Testis (tissue), 3 donors: Measurements from ENCODE around the gene DGKH. TPM values are rescaled to one million over a fixed set of nuclear protein-coding genes. Genes with fewer than 3 reads are reported as not detected.

Experiments used
- DNase-seq: peaks from one replicate; pipeline ENCODE4 v3.0.0-alpha.2; 2019
- H3K27ac ChIP-seq, 2 donors: fragments of 200-600 bp; sonication (generic); one replicate each; pipeline ENCODE4 v1.5.1; 2019
- H3K27me3 ChIP-seq: fragments of 200-600 bp; sonication (generic); one replicate; pipeline ENCODE4 v1.5.1; 2019
- H3K36me3 ChIP-seq: fragments of 200-600 bp; sonication (generic); one replicate; pipeline ENCODE4 v1.5.1; 2017; ENCODE audit warnings: low read depth; ENCODE audit errors: missing control alignments
- H3K4me1 ChIP-seq: fragments of 200-600 bp; sonication (generic); one replicate; pipeline ENCODE4 v1.5.1; 2019
- H3K4me3 ChIP-seq, 2 donors: fragments of 200-600 bp; sonication (generic); one replicate each; pipeline ENCODE4 v1.5.1; 2017 to 2019
- H3K9me3 ChIP-seq: fragments of 200-600 bp; sonication (generic); one replicate; pipeline ENCODE4 v1.5.1; 2017
- CTCF ChIP-seq, 3 experiments: fragments of 450-650 bp in 2 of 3; fragments of 200-600 bp in 1 of 3; sonication (generic) in 1 of 3; IDR thresholded peaks; one replicate each; pipeline ENCODE4 v1.5.1; 2016 to 2019; ENCODE audit warnings: antibody characterized with exemption in 3 of 3, mild to moderate bottlenecking in 2 of 3, moderate library complexity in 1 of 3
- POLR2A ChIP-seq: fragments of 450-650 bp; IDR thresholded peaks from one replicate; pipeline ENCODE4 v1.6.1; 2017; ENCODE audit warnings: antibody characterized with exemption, mild to moderate bottlenecking, moderate library complexity
- WGBS, 2 donors: methylation state at CpG; one replicate each; pipeline ENCODE4 v1.1.5; 2018; 5-methylcytosine and 5-hydroxymethylcytosine counted together
- intact Hi-C: fragments of 100-400 bp; cut with DNase I; formaldehyde crosslinking; loops from one replicate; pipeline ENCODE4 v1.15.1; 2023; ENCODE audit warnings: low total_unique reads
- polyA plus RNA-seq: library from polyadenylated mRNA; stranded (reverse); fragments of 350-450 nt; fragmentation: Illumina TruSeq; extraction: RNeasy Lipid Tissue Mini Kit (QIAGEN cat#74804); gene quantifications from one replicate; pipeline ENCODE4 v1.2.3, GENCODE V29; 2014; ENCODE audit warnings: low read depth, low replicate concordance; ENCODE audit not compliant: insufficient read depth
- total RNA-seq, 2 donors: library from RNA; depleted of rRNA; stranded (reverse); fragments of >200 nt; gene quantifications; one replicate each; pipeline ENCODE4 v1.2.3, GENCODE V29; 2016

Gene DGKH
- total and polyA plus RNA-seq, 3 donors from 2014 or later: 6.3 to 11.5 (median 9.8) TPM

- WGBS, 2 donors: 87 to 88% methylated on average over 1 of the region's 1 CpG
- Histone ChIP-seq H3K36me3 (no peaks in the 10 kb centered on the region), H3K4me1 (no peaks in the 10 kb centered on the region), H3K27ac (no peak overlapping the region), H3K27me3 (no peaks in the 10 kb centered on the region), H3K9me3 (no peaks in the 10 kb centered on the region), H3K4me3 (no peak overlapping the region)
- no peak for DNase-seq
- no peak for TF ChIP-seq CTCF (IDR thresholded peaks at IDR 0.05)
- no peak for TF ChIP-seq POLR2A
- intact Hi-C loops: no loop called here
These were observed 180.1 kb downstream of the DGKH start for GRCh38 chr13:42228527-42228926.

GRCh38 chr13:42229287-42229686 lies 180.8 kb downstream of the DGKH start:
- 79 to 90% methylated on average over 3 of the region's 3 CpGs for WGBS, 2 donors
- no peak for DNase-seq
- TF ChIP-seq CTCF (IDR thresholded peaks at IDR 0.05): no peak
- TF ChIP-seq POLR2A: no peak

GRCh38 chr13:42232671-42233070 lies 184.2 kb downstream of the DGKH start:
- 89 to 92% methylated on average over 4 of the region's 4 CpGs for WGBS, 2 donors
- H3K4me1 ChIP-seq: no peaks in the 10 kb centered on the region
- no peak overlapping the region for H3K27ac ChIP-seq
- DNase-seq: no peak
- H3K4me3 ChIP-seq: no peak overlapping the region
- intact Hi-C loops: no loop called here
- H3K27me3 ChIP-seq: no peaks in the 10 kb centered on the region
- no peaks in the 10 kb centered on the region for H3K9me3 ChIP-seq
- no peaks in the 10 kb centered on the region for H3K36me3 ChIP-seq
- TF ChIP-seq POLR2A (no peak), CTCF (IDR thresholded peaks at IDR 0.05) (no peak)

More at GRCh38 chr13:42229287-42229686, 180.8 kb downstream of the DGKH start:
- Histone ChIP-seq H3K4me3 (no peak overlapping the region), H3K27me3 (no peaks in the 10 kb centered on the region), H3K9me3 (no peaks in the 10 kb centered on the region), H3K27ac (no peak overlapping the region), H3K4me1 (no peaks in the 10 kb centered on the region), H3K36me3 (no peaks in the 10 kb centered on the region)
- intact Hi-C loops: no loop called here

- TF ChIP-seq POLR2A (no peak), CTCF (IDR thresholded peaks at IDR 0.05) (no peak)
- WGBS, 2 donors: 74 to 80% methylated on average over 1 of the region's 1 CpG
These were observed 185.3 kb downstream of the DGKH start for GRCh38 chr13:42233726-42234125.

GRCh38 chr13:42239161-42239560 lies 190.7 kb downstream of the DGKH start:
- no peak overlapping the region for H3K27ac ChIP-seq
- no peak for DNase-seq
- no peaks in the 10 kb centered on the region for H3K4me1 ChIP-seq
- no peak overlapping the region for H3K4me3 ChIP-seq
- no peaks in the 10 kb centered on the region for H3K27me3 ChIP-seq
- intact Hi-C loops: no loop called here
- 97 to 98% methylated on average over 1 of the region's 1 CpG for WGBS, 2 donors
- no peaks in the 10 kb centered on the region for H3K36me3 ChIP-seq
- TF ChIP-seq POLR2A (no peak), CTCF (IDR thresholded peaks at IDR 0.05) (no peak)
- no peaks in the 10 kb centered on the region for H3K9me3 ChIP-seq

More at GRCh38 chr13:42233726-42234125, 185.3 kb downstream of the DGKH start:
- H3K9me3 ChIP-seq: no peaks in the 10 kb centered on the region
- no peaks in the 10 kb centered on the region for H3K36me3 ChIP-seq
- intact Hi-C loops: no loop called here
- DNase-seq: no peak
- H3K4me1 ChIP-seq: no peaks in the 10 kb centered on the region
- H3K27me3 ChIP-seq: no peaks in the 10 kb centered on the region
- H3K4me3 ChIP-seq: no peak overlapping the region
- H3K27ac ChIP-seq: no peak overlapping the region
